Umbilical cord (tissue), 2 donors: ENCODE results near the gene LRRC43. TPM values are rescaled to one million over a fixed set of nuclear protein-coding genes. Genes with fewer than 3 reads are reported as not detected.

Source experiments
- DNase-seq: peaks from one replicate; pipeline ENCODE4 v3.0.0-alpha.2; 2015; ENCODE audit warnings: low spot score
- total RNA-seq: library from RNA; depleted of rRNA; stranded (reverse); fragments of >200 nt; gene quantifications from one replicate; pipeline ENCODE4 v1.2.3, GENCODE V29; 2014; ENCODE audit warnings: low replicate concordance; ENCODE audit not compliant: insufficient read depth

LRRC43 gene
- 1.7 TPM for total RNA-seq

DNA sequence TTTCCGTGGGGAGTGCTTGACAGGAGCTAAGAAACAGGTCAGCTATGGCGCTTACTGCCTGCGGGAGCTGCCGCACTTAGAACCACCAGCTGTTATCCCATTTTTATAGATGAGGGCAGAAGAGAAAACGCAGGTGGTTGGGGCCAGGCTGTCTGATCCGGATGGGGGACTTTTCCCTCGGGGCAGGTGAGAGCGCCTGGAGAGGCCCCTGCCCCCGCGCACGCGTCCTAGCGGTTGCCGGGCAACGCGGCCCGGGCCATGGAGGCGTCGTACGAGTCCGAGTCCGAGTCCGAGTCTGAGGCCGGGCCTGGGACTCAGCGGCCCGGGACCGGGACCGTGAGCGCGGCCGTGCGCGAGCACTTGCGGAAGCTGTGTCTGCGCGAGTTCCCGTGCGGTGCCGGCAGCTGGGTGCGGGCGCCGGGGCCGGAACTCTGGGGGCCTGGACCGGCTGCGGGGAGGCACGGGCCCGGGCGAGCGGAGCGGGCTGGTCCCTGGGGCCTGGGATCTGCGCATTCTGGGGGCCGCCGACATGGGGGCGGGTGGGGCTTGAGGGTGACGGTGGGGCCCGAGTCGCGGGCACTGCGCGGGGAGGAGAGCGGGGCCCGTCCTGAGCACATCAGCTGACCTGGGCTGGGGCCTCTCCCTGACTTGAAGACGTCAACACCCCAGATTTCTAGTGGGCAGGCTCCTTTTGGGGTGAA lies at the start of gene LRRC43:
LRRC43 (plus strand) TSS at position 237 of the 701 bp plus-strand sequence; CDS start at position 259, 22 bp downstream.
- DNase-seq: peak; percentile 22

- DNase-seq: no peak
Measured at GRCh38 chr12:122133192-122133950, 49.6 kb upstream of the LRRC43 start.

DNA sequence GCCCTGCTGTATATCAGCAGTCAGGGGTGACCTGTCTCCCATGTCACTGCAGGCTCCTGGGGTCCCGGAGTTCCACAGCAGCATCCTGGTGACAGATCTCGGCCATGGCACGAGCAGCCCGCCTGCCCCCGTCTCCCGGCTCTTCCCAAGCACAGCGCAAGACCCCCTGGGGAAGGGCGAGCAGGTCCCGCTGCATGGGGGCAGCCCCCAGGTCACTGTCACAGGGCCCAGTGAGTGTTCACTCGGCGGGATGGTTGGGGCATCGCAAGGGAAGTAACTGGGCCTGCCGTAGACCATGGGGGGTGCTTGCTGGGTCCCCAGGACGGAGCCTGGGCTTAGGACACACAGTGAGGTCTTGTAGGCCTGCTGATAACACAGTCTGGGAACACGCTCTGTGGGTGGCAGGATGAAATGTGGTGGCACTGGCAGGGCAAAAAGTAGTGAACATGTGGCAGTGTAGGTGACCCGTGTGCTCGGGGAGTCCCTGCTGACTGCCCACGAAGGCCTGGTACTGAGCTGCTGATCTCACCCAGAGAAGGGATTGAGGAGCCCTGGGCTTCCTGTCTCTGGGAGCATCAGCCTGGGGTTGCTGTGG lies 47.4 kb upstream of the LRRC43 start:
- no peak for DNase-seq

- DNase-seq: no peak
Measured at GRCh38 chr12:122137229-122137628, 45.7 kb upstream of the LRRC43 start.

DNA sequence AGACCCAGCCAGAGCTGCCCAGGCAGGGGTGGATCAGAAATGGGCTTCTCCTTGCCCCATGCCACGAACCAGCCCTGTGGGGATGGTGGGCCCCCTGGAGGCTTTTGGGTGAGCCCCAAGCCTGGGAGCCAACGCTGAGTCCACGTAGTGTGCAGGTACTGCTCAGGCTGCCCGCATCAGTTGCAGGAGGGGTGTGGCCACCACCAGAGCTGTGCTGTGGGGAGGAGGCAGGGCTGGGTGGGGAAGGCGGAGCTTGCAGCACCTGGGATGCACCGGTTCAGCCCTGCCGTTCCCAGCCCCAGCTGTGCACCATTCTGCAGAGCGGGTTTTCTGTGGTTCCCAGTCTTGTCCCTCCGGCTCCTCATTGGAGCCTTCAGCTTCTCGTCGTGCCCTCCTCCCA lies 45.2 kb upstream of the LRRC43 start:
- DNase-seq: peak; percentile 24

GRCh38 chr12:122138181-122138580 lies 44.7 kb upstream of the LRRC43 start:
- no peak for DNase-seq

- no peak for DNase-seq
Measured at GRCh38 chr12:122138616-122139015, 44.3 kb upstream of the LRRC43 start.

- DNase-seq: no peak
Measured at GRCh38 chr12:122139266-122139665, 43.7 kb upstream of the LRRC43 start.

DNA sequence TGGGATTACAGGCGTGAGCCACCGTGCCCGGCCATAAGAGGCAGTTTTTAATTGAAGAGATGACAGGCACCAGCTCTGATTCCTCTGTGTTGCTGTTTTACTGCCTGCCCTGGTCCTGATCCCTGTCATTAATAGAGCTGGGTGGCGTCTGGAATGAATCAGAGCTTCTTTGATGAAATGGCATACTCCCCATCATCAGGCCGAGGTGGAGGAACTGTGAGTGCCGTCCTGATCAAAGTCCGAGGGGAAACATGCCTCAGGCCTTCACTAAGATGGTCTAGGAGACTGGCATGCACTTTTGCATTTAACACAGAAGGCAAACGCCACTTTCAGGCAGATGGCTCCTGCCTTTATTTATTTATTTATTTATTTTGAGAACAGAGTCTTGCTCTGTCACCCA lies 43.0 kb upstream of the LRRC43 start:
- DNase-seq: no peak

- DNase-seq: no peak
Measured at GRCh38 chr12:122140467-122141257, 42.3 kb upstream of the LRRC43 start.

- no peak for DNase-seq
Measured at GRCh38 chr12:122141911-122142725, 40.8 kb upstream of the LRRC43 start.

DNA sequence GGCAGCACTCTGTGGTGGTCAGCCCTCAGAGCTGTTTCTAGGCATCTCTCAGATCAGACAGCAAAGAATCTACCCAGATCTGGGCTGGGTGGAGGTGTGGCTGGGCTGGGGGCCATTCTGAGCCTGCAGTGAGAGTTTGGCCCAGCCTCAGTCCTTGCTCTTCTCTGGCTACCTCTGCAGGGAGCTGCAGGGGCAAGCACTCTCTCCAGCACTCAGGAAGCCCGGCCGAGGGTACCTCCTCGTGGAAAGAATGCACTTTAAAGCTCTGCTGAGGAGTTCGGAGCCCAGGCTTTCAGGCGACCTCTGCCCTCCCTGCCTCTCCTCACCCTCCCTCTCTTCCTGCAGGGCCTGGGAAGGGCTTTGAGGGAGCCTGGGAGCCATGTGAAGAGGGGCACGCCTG lies 40.1 kb upstream of the LRRC43 start:
- DNase-seq: no peak

GRCh38 chr12:122144885-122145284 lies 38.0 kb upstream of the LRRC43 start:
- no peak for DNase-seq

- DNase-seq: no peak
Measured at GRCh38 chr12:122145505-122146330, 37.2 kb upstream of the LRRC43 start.

DNA sequence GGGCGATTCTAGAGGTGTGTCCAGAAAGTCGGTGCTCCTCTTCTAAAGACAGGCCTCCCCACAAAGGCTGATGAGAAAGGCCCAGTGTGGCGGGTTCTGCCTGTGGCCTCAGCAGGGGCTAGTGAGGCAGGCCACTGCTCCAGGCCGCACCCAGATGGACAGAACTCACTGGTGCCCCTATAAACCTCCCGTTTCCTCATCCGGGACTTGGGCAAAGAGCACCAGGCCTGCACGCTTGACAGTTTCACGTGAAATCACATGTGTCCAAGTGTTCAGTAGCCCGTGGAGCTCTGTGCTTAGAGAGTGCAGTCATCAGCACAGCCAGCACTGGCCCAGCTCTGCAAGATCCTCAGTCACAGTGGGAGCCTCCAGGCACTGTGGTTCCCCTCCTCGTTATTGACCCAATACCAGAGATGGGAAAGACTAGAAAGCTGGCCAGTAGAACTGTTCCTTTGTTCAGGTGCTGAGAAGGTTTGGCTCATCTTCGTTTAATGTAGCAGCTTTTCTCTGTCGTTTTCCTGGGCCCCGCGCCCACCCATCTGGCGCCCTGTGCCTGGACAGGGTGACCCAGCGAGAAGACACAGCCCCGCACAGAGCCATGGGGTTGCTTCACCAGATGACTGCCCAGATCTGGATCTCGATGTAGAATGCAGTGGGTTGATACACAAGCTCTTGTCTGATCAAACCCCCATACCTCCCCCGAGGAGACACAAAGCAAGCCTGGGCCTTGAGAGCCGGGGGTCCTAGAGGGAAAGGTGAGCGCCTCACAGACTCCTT lies 35.2 kb upstream of the LRRC43 start:
- DNase-seq: no peak

DNA sequence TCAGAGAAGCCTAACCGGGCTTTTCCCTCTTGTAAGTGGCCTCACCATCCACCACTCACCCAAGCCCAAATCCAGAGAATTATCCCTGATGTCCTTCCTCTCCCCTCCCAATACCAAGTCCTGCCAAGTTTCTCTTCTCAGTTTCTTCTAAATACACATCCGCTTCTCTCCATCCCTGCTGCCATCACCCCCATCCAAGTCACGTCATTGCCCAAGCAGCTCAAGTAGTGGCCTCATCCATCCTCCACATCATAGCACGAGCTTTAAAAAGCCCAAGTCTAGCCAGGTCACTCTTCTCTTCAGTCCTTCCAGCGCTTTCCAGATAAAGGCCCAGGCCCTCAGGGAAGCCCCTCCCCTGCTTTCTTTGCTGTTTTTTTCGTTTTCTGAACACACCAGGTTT lies 34.3 kb upstream of the LRRC43 start:
- DNase-seq: no peak

GRCh38 chr12:122150127-122150681 lies 32.7 kb upstream of the LRRC43 start:
- no peak for DNase-seq

GRCh38 chr12:122152754-122153153 lies 30.2 kb upstream of the LRRC43 start:
- DNase-seq: no peak

GRCh38 chr12:122155705-122156104 lies 27.2 kb upstream of the LRRC43 start:
- no peak for DNase-seq
